Measurements from ENCODE around the gene CRPPA.

DNA sequence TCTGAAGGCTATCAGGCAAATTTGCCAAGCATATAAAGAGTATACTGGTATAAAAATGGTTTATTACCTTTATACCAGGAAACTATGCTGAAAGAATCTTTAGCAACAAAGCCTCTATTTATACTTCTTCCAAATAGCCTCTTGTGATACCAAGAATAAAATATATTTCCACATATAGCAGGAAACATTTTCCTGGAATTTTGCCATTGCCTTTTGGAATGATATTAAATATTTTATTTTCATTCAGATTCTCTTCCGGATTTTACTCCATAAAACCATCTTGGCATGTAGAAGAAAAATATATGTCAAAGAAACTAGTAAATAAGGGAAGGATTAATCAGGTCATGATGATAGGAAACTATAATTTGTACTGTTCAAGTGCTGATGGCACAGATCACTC lies 26.5 kb upstream of the CRPPA start:
- TF ChIP-seq CTCF (IDR thresholded peaks at IDR 0.05) (no peak), POLR2A (IDR thresholded peaks at IDR 0.05) (no peak)
